H1 (cell line): Measurements from ENCODE around the gene RMC1. TPM values are rescaled to one million over a fixed set of nuclear protein-coding genes. Genes with fewer than 3 reads are reported as not detected.

Experiments
- GTF2F1 ChIP-seq: IDR thresholded peaks from 2 replicates; pipeline ENCODE4 v1.6.1; 2012; ENCODE audit warnings: low read depth, low read length, improper control_type of control experiment, borderline replicate concordance
- PHF8 ChIP-seq: fragments of 200-600 bp; sonication (generic); conservative IDR thresholded peaks from 2 replicates; pipeline ENCODE4 v1.7.1; 2012; ENCODE audit warnings: low read depth, mild to moderate bottlenecking, inconsistent platforms, low read length, moderate library complexity
- POLR2A ChIP-seq, 2 experiments: IDR thresholded peaks; 1 replicate in 1 of 2; 2 replicates in 1 of 2; pipeline ENCODE4 v1.6.1; 2011; ENCODE audit warnings: low read depth in 2 of 2, low read length in 2 of 2, mild to moderate bottlenecking in 2 of 2; ENCODE audit errors: control extremely low read depth in 1 of 2
- RAD21 ChIP-seq, 2 experiments: IDR thresholded peaks in 1 of 2; conservative IDR thresholded peaks in 1 of 2; 2 replicates each; pipeline ENCODE4 v1.6.1; 2011; ENCODE audit warnings: low read depth in 2 of 2, low read length in 2 of 2, improper control_type of control experiment in 1 of 2, inconsistent platforms in 1 of 2, mild to moderate bottlenecking in 1 of 2, moderate library complexity in 1 of 2
- SIN3A ChIP-seq, 2 experiments: IDR thresholded peaks in 1 of 2; conservative IDR thresholded peaks in 1 of 2; 2 replicates each; pipeline ENCODE4 v1.6.1; 2011 to 2012; ENCODE audit warnings: low read length in 2 of 2, improper control_type of control experiment in 1 of 2, low read depth in 1 of 2, mild to moderate bottlenecking in 1 of 2
- TAF7 ChIP-seq: optimal IDR thresholded peaks from 2 replicates; pipeline ENCODE3; 2011; ENCODE audit warnings: low read depth, mild to moderate bottlenecking, inconsistent platforms, low read length, moderate library complexity, borderline replicate concordance
- TEAD4 ChIP-seq: IDR thresholded peaks from 2 replicates; pipeline ENCODE4 v1.6.1; 2012; ENCODE audit warnings: low read depth, low read length, inconsistent platforms, mixed read lengths
- polyA plus RNA-seq, 7 experiments: library from polyadenylated mRNA; depleted of rRNA in 3 of 7; stranded (reverse) in 5 of 7; unstranded in 2 of 7; fragments of >200 nt in 5 of 7; fragments of 200-250 nt in 2 of 7; gene quantifications; 1 replicate in 5 of 7; 2 replicates in 1 of 7; 4 replicates in 1 of 7; pipeline versions ENCODE4 v1.2.1 to v1.2.3, GENCODE V29; 2011 to 2013; ENCODE audit warnings: missing spikeins in 2 of 7, mixed read lengths in 2 of 7
- total RNA-seq: library from RNA; stranded (reverse); fragmentation: NEBNext Ultra II Directional; extraction: Animal tissue kit (Norgen Biotek cat#: 25700); gene quantifications from 2 replicates; pipeline ENCODE4 v1.2.1, GENCODE V29; 2021
- TF ChIP-seq, protein P1 (sequence below): IDR thresholded peaks from 2 replicates; pipeline ENCODE4 v1.6.1; 2012; ENCODE audit warnings: inconsistent platforms

Gene RMC1
- total and polyA plus RNA-seq, 2 of the 8 experiments (the other 6 are each of a cell fraction or from before 2014, with no cell fraction given), result 16.4 to 20.1 TPM

DNA sequence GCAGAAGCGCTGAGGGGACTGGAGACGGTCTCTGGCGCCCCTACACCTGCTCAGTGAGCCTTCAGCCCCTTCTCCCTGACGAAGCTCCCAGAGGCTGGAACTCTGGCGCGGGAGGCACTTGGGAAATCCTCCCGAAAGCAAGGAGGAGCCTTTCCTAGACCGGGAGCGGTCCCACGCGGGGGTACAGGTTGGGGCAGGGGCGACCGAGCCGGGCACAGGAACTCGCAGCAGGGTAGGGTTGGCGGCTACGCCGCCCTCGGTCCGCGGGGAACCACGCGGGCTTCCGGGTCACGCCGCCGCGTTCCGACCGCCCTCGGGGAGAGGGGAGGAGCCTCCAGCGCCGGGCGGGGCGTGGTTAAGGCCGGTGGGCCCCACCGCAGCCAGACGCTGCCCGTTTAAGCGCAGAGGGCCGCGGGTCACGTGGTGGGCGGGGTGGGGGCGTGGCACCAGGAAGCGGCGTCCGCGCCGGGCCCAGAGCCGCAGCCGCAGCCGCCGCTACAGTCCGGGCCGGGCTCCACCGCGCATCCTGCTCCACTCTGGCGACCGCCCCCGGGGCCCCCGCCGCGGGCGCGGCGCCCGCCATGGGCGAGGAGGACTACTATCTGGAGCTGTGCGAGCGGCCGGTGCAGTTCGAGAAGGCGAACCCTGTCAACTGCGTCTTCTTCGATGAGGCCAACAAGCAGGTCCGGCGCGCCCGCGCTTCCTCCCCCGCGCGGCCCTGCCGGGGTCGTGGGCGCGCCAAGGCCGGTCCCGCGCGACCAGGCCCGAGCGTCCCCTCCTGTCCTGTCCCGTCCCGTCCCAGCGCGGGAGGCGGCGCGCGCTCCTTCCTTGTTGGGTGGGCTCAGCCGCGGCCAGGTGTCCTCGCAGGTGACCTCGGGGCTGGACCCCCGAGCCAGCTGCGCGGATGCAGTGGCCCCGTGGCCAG, at the start of gene RMC1 (continued):
- TF ChIP-seq PHF8, result peak; percentile 86
- TF ChIP-seq GTF2F1, result 0 out of 2 replicates have a peak, but pooled peaks have one; percentile 10
- peak; percentile 34 for TF ChIP-seq TAF7
- TF ChIP-seq TEAD4, result no peak
- TF ChIP-seq SIN3A (conservative IDR thresholded peaks at IDR 0.05 in 1 of 2, IDR thresholded peaks at IDR 0.05 in 1 of 2; ENCODE audit: low read depth in 1 of 2, low read length in 2 of 2), result peak; percentile 58 to 85; a peak in 1 of 4 replicates
- TF ChIP-seq RAD21 (IDR thresholded peaks at IDR 0.05 in 1 of 2, conservative IDR thresholded peaks at IDR 0.05 in 1 of 2; ENCODE audit: low read depth in 2 of 2, low read length in 2 of 2), result peak; percentile 39 to 53; a peak in 3 of 4 replicates
- TF ChIP-seq POLR2A (IDR thresholded peaks at IDR 0.05; ENCODE audit: control extremely low read depth in 1 of 2, low read depth in 2 of 2, low read length in 2 of 2), result peak in 1 of 2 experiments; percentile 65; a peak in 1 of 3 replicates
- TF ChIP-seq, protein P1, sequence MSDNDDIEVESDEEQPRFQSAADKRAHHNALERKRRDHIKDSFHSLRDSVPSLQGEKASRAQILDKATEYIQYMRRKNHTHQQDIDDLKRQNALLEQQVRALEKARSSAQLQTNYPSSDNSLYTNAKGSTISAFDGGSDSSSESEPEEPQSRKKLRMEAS, result peak; percentile 90
